Superior temporal gyrus (tissue), 1 donor: ENCODE measurements around the gene GLRX3.

ENCODE experiments used
- DNase-seq: peaks from one replicate; pipeline ENCODE4 v3.0.0-alpha.2; 2016; ENCODE audit errors: extremely low spot score

GLRX3 gene

GRCh38 chr10:130208807-130209206 lies 72.6 kb downstream of the GLRX3 start:
- DNase-seq: no peak

DNA sequence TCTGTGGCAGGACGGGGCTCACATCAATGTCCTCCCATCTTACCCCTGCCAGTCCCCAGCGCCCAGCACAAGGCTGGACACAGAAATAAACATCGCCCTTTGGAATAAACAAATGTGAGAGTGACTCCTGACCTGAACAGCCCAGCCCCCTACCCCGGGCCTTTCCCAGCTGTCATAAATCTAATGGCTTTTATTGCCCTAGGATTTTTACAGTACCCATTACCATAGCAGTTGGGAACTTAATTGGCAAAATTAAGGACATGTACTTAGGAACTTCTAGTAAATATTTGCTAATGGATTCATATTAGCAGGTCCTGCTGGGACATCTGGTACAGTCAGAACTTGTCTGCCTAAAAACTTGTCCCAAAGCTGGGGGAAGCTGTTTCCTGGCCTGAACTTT lies 76.6 kb downstream of the GLRX3 start:
- DNase-seq: no peak

GRCh38 chr10:130213286-130214080 lies 77.3 kb downstream of the GLRX3 start:
- DNase-seq: no peak

GRCh38 chr10:130214431-130214830 lies 78.2 kb downstream of the GLRX3 start:
- DNase-seq: no peak

DNA sequence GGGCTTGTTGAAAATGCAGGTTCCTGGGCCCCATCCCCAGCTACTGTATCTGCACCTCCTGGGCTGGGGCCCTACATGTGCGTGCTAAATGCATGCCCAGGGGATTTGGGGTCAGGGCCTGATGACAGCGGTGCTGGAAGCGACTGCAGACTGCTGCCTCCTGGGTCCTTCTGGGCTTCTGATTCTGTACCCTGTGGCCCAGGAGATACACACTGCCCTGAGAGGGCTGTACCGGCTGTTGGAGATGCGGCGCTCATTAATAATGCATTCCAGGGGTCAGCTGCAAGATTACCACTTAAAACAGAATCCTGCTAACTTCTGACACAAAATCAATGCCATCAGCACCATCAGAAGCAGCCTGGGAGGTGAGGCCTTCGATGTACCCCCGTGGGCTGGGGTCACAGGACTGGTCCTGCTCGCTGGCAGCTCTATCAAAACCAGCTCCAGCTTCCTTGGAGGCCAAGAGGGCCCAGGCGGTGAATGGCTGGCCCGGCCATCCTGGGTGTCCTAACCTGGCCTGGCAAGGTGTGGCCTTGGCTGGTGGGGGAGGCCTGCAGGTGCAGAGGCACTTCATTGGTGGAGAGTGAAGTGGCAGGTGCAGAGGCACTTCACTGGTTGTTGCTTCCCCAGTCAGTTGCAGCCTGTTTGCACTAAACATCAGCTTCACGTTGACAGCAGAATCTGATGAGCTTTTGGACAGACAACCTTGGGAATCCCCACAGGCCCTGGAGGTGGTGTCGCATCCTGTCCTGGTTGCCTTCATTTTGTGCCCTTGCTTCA lies 79.2 kb downstream of the GLRX3 start:
- no peak for DNase-seq

- DNase-seq: no peak
These were observed 79.7 kb downstream of the GLRX3 start for GRCh38 chr10:130215931-130216231.

GRCh38 chr10:130218181-130218641 lies 82.0 kb downstream of the GLRX3 start:
- no peak for DNase-seq

- DNase-seq: no peak
These were observed 82.7 kb downstream of the GLRX3 start for GRCh38 chr10:130218936-130219335.

DNA sequence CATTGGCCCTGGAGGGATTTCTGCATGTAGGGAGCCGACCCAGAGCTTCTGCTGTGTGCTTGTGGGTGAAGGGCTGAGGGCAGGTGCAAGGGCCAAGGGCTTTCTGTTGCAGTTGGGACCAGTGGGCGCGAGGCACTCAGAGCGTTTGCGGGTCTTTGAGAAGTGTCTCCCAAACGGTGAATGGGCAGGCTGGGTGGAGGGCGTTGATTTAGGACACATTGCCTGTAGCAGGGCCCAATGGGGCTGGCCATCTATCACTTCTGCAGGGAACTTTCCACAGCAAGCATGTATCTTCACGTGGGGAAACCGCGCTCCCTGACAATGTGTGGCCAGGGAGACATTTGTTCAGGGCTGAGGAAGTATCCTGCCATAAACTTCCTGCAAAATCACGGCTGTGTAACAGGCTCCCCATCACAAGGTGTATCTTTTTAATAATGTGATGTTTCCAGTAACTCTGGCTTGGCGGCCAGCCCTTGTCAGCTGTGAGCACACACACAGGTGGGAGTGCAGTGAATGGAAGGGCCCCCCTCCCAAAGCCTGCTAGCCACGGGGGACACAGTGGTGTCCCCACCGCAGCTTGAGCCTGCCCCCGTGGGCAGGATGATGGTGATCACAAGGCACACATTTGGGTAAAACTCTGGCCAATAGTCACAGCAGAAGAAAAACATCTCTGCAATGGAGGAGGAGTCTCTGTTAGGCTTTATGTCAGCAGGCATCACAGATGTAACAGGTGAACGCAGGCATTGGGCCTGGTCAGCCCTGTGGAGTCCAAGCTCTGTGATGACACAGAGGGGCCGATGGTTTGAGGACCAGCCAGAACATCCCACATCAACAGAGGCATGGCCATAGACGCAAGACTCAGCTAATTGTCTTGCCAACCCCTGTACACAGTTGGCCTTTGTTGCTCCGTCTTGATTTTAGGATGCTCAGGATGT lies 84.3 kb downstream of the GLRX3 start:
- DNase-seq: no peak

- no peak for DNase-seq
These were observed 85.5 kb downstream of the GLRX3 start for GRCh38 chr10:130221456-130222375.

- no peak for DNase-seq
These were observed 86.2 kb downstream of the GLRX3 start for GRCh38 chr10:130222381-130222780.

DNA sequence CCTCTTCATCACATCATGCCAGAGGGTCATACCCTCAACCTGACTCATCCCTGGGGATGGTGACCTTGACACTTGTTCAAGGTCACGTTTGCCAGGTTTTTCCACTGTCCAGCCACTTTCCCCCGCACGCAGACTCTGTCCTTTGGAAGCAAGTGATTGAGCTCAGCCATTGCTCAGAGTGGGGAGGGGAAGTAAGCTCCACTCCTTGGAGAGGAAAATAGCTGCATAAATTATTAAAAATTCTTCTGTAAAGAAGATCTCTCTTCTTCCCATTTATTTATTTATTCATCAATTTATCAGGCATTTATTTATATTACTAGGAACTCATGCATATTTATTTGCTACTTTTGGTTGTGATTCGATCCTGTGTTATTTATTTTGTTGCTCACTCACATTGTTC lies 88.0 kb downstream of the GLRX3 start:
- no peak for DNase-seq

DNA sequence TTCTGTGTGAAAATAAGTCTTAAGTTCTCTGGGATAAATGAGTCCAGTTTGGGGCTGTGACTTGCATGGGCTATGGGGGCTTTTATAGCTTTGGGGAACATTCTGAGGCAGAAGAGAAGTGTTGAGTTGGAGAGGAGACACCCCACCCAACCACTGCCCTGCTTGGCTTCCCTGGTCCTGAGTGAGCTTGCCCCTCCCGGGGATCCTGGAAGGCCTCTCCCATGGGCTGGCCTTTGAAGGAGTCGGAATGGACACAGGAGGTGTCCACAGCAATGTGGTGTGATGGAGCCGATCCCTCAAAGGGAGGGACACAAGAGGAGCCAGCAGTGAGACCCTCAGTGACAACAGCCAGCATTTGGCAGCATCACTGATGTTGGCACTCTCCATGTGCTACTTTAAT lies 89.8 kb downstream of the GLRX3 start:
- no peak for DNase-seq

DNA sequence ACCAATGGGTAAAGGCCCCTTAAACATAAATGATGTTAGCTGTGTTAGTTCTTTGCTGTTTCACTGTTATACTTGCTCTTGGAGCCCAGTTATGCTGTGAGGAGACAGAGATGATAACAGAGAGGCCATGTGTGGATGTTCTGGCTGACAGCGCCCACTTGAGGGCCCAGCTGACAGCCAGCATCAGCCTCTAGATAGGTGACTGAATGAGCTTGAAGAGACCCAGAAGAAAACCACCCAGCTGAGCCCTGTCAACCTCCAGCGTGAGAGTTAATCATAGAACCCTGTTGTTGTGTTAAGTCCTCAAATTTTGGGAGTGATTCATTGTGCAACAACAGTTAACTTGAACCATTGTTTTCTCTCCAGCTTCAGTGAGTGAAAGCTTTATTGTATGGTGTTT lies 91.7 kb downstream of the GLRX3 start:
- DNase-seq: no peak
